K562 (cell line): ENCODE measurements around the gene SLCO3A1. TPM values are rescaled to one million over a fixed set of nuclear protein-coding genes. Genes with fewer than 3 reads are reported as not detected.

ENCODE experiments used
- ATAC-seq: fragments of 200-7000 bp; cut with Tn5 transposase; 3 replicates; pipeline ENCODE4 v1.9.1; 2020; ENCODE audit warnings: moderate library complexity
- BruUV-seq: library from RNA; stranded (reverse); fragments of 400-500 nt; replicated peaks from 2 replicates; lab custom pipeline; 2021; lab: Mats Ljungman, UMichigan
- CTCF ChIA-PET: fragments of 300-600 bp; formaldehyde crosslinking; extraction: SDS; loops from one replicate; lab custom pipeline; 2021; ENCODE audit warnings: low intra/inter-chr PET ratio; lab: Yijun Ruan, JAX
- POLR2A ChIA-PET: fragments of 300-600, 350-650 bp; sonication (Branson Sonifier 250); formaldehyde crosslinking; extraction: SDS; loops from one replicate; lab custom pipeline; 2021; ENCODE audit warnings: antibody characterized with exemption, inconsistent platforms; lab: Yijun Ruan, JAX
- DNase-seq, 4 experiments: peaks; one replicate each; pipeline versions ENCODE4 v3.0.0 to v3.0.0-alpha.2; 2011 to 2018; ENCODE audit warnings: low spot score in 3 of 4, mixed read lengths in 3 of 4; ENCODE audit errors: extremely low read depth in 1 of 4
- FAIRE-seq: peaks from 2 replicates; lab custom pipeline; 2011; peaks lifted over from hg19 to GRCh38; lab: Jason Lieb, UNC
- H2AFZ ChIP-seq: 2 replicates; pipeline ENCODE4 v1.6.0; 2011; ENCODE audit warnings: low read depth, low read length, control low read depth, inconsistent platforms
- H3K27ac ChIP-seq: fragments of 200-600 bp; 3 replicates; pipeline ENCODE4 v1.8.0; 2011; ENCODE audit warnings: low read depth, mild to moderate bottlenecking, control low read depth, inconsistent platforms, low read length, moderate library complexity, mixed read lengths; ENCODE audit errors: extremely low read depth
- H3K27me3 ChIP-seq, 2 experiments: fragments of 300-600 bp in 1 of 2; 2 replicates in 1 of 2; 3 replicates in 1 of 2; pipeline versions ENCODE4 v1.6.0 to v1.8.0; 2011; ENCODE audit warnings: inconsistent platforms in 2 of 2, low read length in 2 of 2, mild to moderate bottlenecking in 1 of 2, mixed read lengths in 1 of 2, moderate library complexity in 1 of 2; ENCODE audit not compliant: control insufficient read depth in 2 of 2, insufficient read depth in 2 of 2
- H3K36me3 ChIP-seq: fragments of 300-600 bp; 3 replicates; pipeline ENCODE4 v1.8.0; 2011; ENCODE audit warnings: mild to moderate bottlenecking, low read length, inconsistent platforms; ENCODE audit not compliant: control insufficient read depth, insufficient read depth
- H3K4me1 ChIP-seq, 2 experiments: fragments of 200-600 bp in 1 of 2; replicated peaks in 1 of 2; 2 replicates in 1 of 2; 3 replicates in 1 of 2; pipeline versions ENCODE4 v1.5.1 to v1.8.0; 2011; ENCODE audit warnings: inconsistent platforms in 2 of 2, low read length in 2 of 2, mild to moderate bottlenecking in 1 of 2, mixed read lengths in 1 of 2, moderate library complexity in 1 of 2; ENCODE audit not compliant: control insufficient read depth in 2 of 2, insufficient read depth in 2 of 2
- H3K4me2 ChIP-seq: 2 replicates; pipeline ENCODE4 v1.6.1; 2011; ENCODE audit warnings: low read length, control low read depth, inconsistent platforms, mixed read lengths; ENCODE audit not compliant: insufficient read depth
- H3K4me3 ChIP-seq: fragments of 200-600 bp; sonication (generic), shearing (Covaris generic); 2 replicates; pipeline ENCODE4 v1.5.1; 2016; ENCODE audit warnings: control low read depth, inconsistent platforms
- H3K79me2 ChIP-seq: fragments of 200-600 bp; 3 replicates; pipeline ENCODE4 v1.8.0; 2011; ENCODE audit warnings: low read length, inconsistent platforms; ENCODE audit not compliant: control insufficient read depth, insufficient read depth
- H3K9ac ChIP-seq, 2 experiments: 2 replicates each; pipeline versions ENCODE4 v1.6.0 to v1.6.1; 2011; ENCODE audit warnings: low read depth in 2 of 2, low read length in 2 of 2, control low read depth in 1 of 2, inconsistent platforms in 1 of 2, mild to moderate bottlenecking in 1 of 2, mixed read lengths in 1 of 2; ENCODE audit not compliant: insufficient read depth in 1 of 2
- H3K9me1 ChIP-seq: one replicate; pipeline ENCODE4 v1.6.0; 2011; ENCODE audit warnings: inconsistent platforms, mild to moderate bottlenecking, low read length, moderate library complexity; ENCODE audit not compliant: control insufficient read depth, insufficient read depth
- H3K9me3 ChIP-seq: replicated peaks from 2 replicates; pipeline ENCODE4 v1.5.1; 2011; ENCODE audit warnings: low read depth, low read length, inconsistent platforms; ENCODE audit not compliant: control insufficient read depth, insufficient read depth
- H4K20me1 ChIP-seq: replicated peaks from 2 replicates; pipeline ENCODE4 v1.6.1; 2011; ENCODE audit warnings: low read length, inconsistent platforms, mixed read lengths; ENCODE audit not compliant: control insufficient read depth, insufficient read depth
- MYBL2 ChIP-seq, 2 experiments: fragments of 450-650 bp in 1 of 2; sonication (generic) in 1 of 2; formaldehyde crosslinking in 1 of 2; IDR thresholded peaks; 2 replicates each; pipeline versions ENCODE4 v1.6.1 to v1.8.1; 2017 to 2022; ENCODE audit warnings: borderline replicate concordance in 1 of 2, inconsistent platforms in 1 of 2, low read depth in 1 of 2, mild to moderate bottlenecking in 1 of 2, missing genetic modification reagents in 1 of 2, moderate library complexity in 1 of 2
- NFE2 ChIP-seq: IDR thresholded peaks from 2 replicates; pipeline ENCODE4 v1.6.1; 2014; ENCODE audit warnings: antibody characterized with exemption, low read depth
- PCBP1 ChIP-seq: fragments of 200-400 bp; formaldehyde crosslinking; IDR thresholded peaks from 2 replicates; pipeline ENCODE4 v1.6.1; 2018; ENCODE audit warnings: mild to moderate bottlenecking, low read depth, low read length; ENCODE audit not compliant: poor library complexity, severe bottlenecking
- RBM17 ChIP-seq: fragments of 200-400 bp; formaldehyde crosslinking; IDR thresholded peaks from 2 replicates; pipeline ENCODE4 v1.6.1; 2017; ENCODE audit warnings: low read depth, mild to moderate bottlenecking, low read length, borderline replicate concordance
- RFX7 ChIP-seq: fragments of 250-450 bp; sonication (Bioruptor Pico); IDR thresholded peaks from 2 replicates; pipeline ENCODE4 v1.5.1; 2021; ENCODE audit warnings: mild to moderate bottlenecking
- SMAD4 ChIP-seq: fragments of 250-450 bp; sonication (Bioruptor Pico); conservative IDR thresholded peaks from 2 replicates; pipeline ENCODE4 v1.8.0; 2021; ENCODE audit warnings: inconsistent platforms, mild to moderate bottlenecking, moderate library complexity
- TARDBP ChIP-seq: fragments of 450-650 bp; IDR thresholded peaks from 2 replicates; pipeline ENCODE4 v1.6.1; 2016
- USF2 ChIP-seq: sonication (generic); formaldehyde crosslinking; IDR thresholded peaks from 2 replicates; pipeline ENCODE4 v1.5.0; 2020; ENCODE audit warnings: missing genetic modification reagents
- ZNF212 ChIP-seq: fragments of 450-650 bp; formaldehyde crosslinking; IDR thresholded peaks from 2 replicates; pipeline ENCODE4 v1.4.0; 2020; ENCODE audit warnings: mild to moderate bottlenecking
- ZNF239 ChIP-seq: fragments of 250-450 bp; sonication (Bioruptor Pico); IDR thresholded peaks from 2 replicates; pipeline ENCODE4 v1.4.0; 2020; ENCODE audit warnings: mild to moderate bottlenecking
- ZNF277 ChIP-seq: fragments of 250-450 bp; sonication (Bioruptor Pico); IDR thresholded peaks from 2 replicates; pipeline ENCODE4 v1.8.0; 2022; ENCODE audit warnings: inconsistent platforms, mild to moderate bottlenecking, moderate library complexity, borderline replicate concordance
- ZNF507 ChIP-seq: conservative IDR thresholded peaks from 2 replicates; pipeline ENCODE4 v1.6.1; 2017; ENCODE audit warnings: missing genetic modification characterization, missing compliant biosample characterization
- ZNF740 ChIP-seq, 3 experiments: fragments of 200-800 bp in 1 of 3; sonication (Bioruptor generic) in 1 of 3; sonication (generic) in 1 of 3; formaldehyde crosslinking in 1 of 3; IDR thresholded peaks; 2 replicates each; pipeline versions ENCODE4 v1.6.1 to v1.8.0; 2016 to 2022; ENCODE audit warnings: mild to moderate bottlenecking in 2 of 3, missing compliant biosample characterization in 2 of 3, missing genetic modification characterization in 2 of 3, missing genetic modification reagents in 1 of 3
- WGBS: fragments of 100-300 bp; shearing (Covaris generic); methylation state at CpG from one replicate; pipeline ENCODE4 v1.1.6; 2016; ENCODE audit warnings: low coverage, mixed read lengths; ENCODE audit not compliant: insufficient coverage; ENCODE audit errors: missing lambda C conversion rate; 5-methylcytosine and 5-hydroxymethylcytosine counted together
- in situ Hi-C: fragments of 300-500 bp; cut with MboI; formaldehyde crosslinking; loops from 4 replicates; pipeline ENCODE4 v1.15.0; 2018; ENCODE audit warnings: inconsistent platforms, mixed read lengths
- intact Hi-C: fragments of 100-400 bp; cut with micrococcal nuclease; formaldehyde crosslinking; loops from 2 replicates; pipeline ENCODE4 v1.14.2; 2022
- polyA plus RNA-seq, 8 experiments: library from polyadenylated mRNA; depleted of rRNA in 4 of 8; stranded (reverse) in 5 of 8; unstranded in 3 of 8; fragments of >200 nt; fragmentation: Nextera tagmentation in 2 of 8; fragmentation: Illumina TruSeq in 1 of 8; extraction: Ambion mirVana in 2 of 8; extraction: Trizol in 1 of 8; gene quantifications; 2 replicates each; pipeline versions ENCODE4 v1.2.1 to v1.2.3, GENCODE V29; 2011 to 2014; ENCODE audit warnings: inconsistent platforms in 1 of 8, missing spikeins in 1 of 8
- total RNA-seq, 7 experiments: library from RNA; depleted of rRNA in 6 of 7; stranded (reverse); fragments of >200 nt in 6 of 7; fragmentation: Illumina TruSeq in 2 of 7; extraction: Trizol in 2 of 7; gene quantifications; 2 replicates each; pipeline versions ENCODE4 v1.2.1 to v1.2.3, GENCODE V29; 2011 to 2021; ENCODE audit warnings: low replicate concordance in 1 of 7

SLCO3A1 gene
- total and polyA plus RNA-seq, 9 of the 15 experiments (the other 6 are each of a cell fraction or from before 2014, with no cell fraction given), result 0.01 to 0.84 (median 0.06) TPM; not detected in 3

GRCh38 chr15:91886878-91887277, 33.4 kb downstream of the SLCO3A1 start:
- intact Hi-C loops (no loop called here), in situ Hi-C loops (no loop called here)
- Histone ChIP-seq H3K4me2 (no peak overlapping the region), H3K36me3 (no peaks in the 10 kb centered on the region), H3K4me3 (no peak overlapping the region), H3K4me1 (no peaks in the 10 kb centered on the region), H3K27ac (no peak overlapping the region), H3K9me3 (no peaks in the 10 kb centered on the region), H3K9ac (no peak overlapping the region), H4K20me1 (no peaks in the 10 kb centered on the region), H3K27me3 (peaks cover 3 to 13% of the 10 kb centered on the region in 2 experiments; a peak in 2 of 5 replicates), H3K79me2 (no peaks in the 10 kb centered on the region), H2AFZ (no peak overlapping the region), H3K9me1 (no peaks in the 10 kb centered on the region)
- ChIA-PET CTCF (no interaction called here), POLR2A (interaction anchor here (0.6 kb wide), 1 partner anchor 231 kb away, joined by 4 read pairs; no protein-coding TSS in a partner anchor)
- ATAC-seq, result no peak
- no peak for FAIRE-seq
- WGBS, result 0% methylated on average over 3 of the region's 3 CpGs
- no TSS peak for BruUV-seq
- no peak for TF ChIP-seq NFE2
- TF ChIP-seq SMAD4 (CRISPR knock-in tag), result no peak
- no peak for TF ChIP-seq PCBP1
- TF ChIP-seq RBM17, result no peak
- TF ChIP-seq RFX7 (CRISPR knock-in tag), result no peak
- no peak for TF ChIP-seq TARDBP
- no peak for TF ChIP-seq ZNF239
- no peak for TF ChIP-seq USF2 (CRISPR knock-in tag)
- no peak for TF ChIP-seq MYBL2 (IDR thresholded peaks at IDR 0.05; ENCODE audit: low read depth)
- TF ChIP-seq MYBL2 (CRISPR knock-in tag; IDR thresholded peaks at IDR 0.05; ENCODE audit: borderline replicate concordance), result no peak
- TF ChIP-seq ZNF212, result no peak
- no peak for TF ChIP-seq ZNF277 (CRISPR knock-in tag)
- no peak for TF ChIP-seq ZNF740 (CRISPR knock-in tag; IDR thresholded peaks at IDR 0.05)
- no peak for TF ChIP-seq ZNF740 (tag; IDR thresholded peaks at IDR 0.05)
- TF ChIP-seq ZNF507 (tag), result no peak
- no peak for DNase-seq
